Osteocyte (in vitro differentiated cells): ENCODE results near the gene IRS2. TPM values are rescaled to one million over a fixed set of nuclear protein-coding genes. Genes with fewer than 3 reads are reported as not detected.

Experiments
- DNase-seq: peaks from one replicate; pipeline ENCODE4 v3.0.0; 2021; ENCODE audit warnings: mixed read lengths; ENCODE audit not compliant: unreplicated experiment; ENCODE audit errors: extremely low spot score
- H3K27ac Mint-ChIP-seq: one replicate; pipeline ENCODE4 v1.8.0; 2021; ENCODE audit warnings: mild to moderate bottlenecking, mixed read lengths; ENCODE audit not compliant: unreplicated experiment
- H3K27me3 Mint-ChIP-seq: one replicate; pipeline ENCODE4 v1.8.0; 2021; ENCODE audit warnings: mixed read lengths; ENCODE audit not compliant: unreplicated experiment
- H3K36me3 Mint-ChIP-seq: one replicate; pipeline ENCODE4 v1.8.0; 2021; ENCODE audit warnings: mixed read lengths; ENCODE audit not compliant: unreplicated experiment
- H3K4me1 Mint-ChIP-seq: one replicate; pipeline ENCODE4 v1.8.0; 2021; ENCODE audit warnings: mixed read lengths; ENCODE audit not compliant: unreplicated experiment
- H3K4me3 Mint-ChIP-seq: one replicate; pipeline ENCODE4 v1.8.0; 2021; ENCODE audit warnings: mild to moderate bottlenecking, moderate library complexity, mixed read lengths; ENCODE audit not compliant: unreplicated experiment
- H3K9me3 Mint-ChIP-seq: one replicate; pipeline ENCODE4 v1.8.0; 2021; ENCODE audit warnings: mixed read lengths; ENCODE audit not compliant: unreplicated experiment
- CTCF ChIP-seq: fragments of 200-600 bp; sonication (generic); IDR thresholded peaks from 2 replicates; pipeline ENCODE4 v1.5.0; 2021; ENCODE audit warnings: antibody characterized with exemption, mild to moderate bottlenecking, moderate library complexity
- total RNA-seq: library from RNA; stranded (reverse); gene quantifications from 2 replicates; pipeline ENCODE4 v1.2.1, GENCODE V29; 2021

Gene IRS2
- total RNA-seq, 1 donor from 2014 or later: 52.3 TPM

GRCh38 chr13:109762791-109763190, 23.6 kb downstream of the IRS2 start:
- Mint-ChIP-seq H3K36me3 (peaks cover 4% of the 10 kb centered on the region), H3K27ac (no peak overlapping the region), H3K4me3 (no peak overlapping the region), H3K4me1 (peaks cover 67% of the 10 kb centered on the region), H3K9me3 (no peaks in the 10 kb centered on the region), H3K27me3 (no peaks in the 10 kb centered on the region)
- no peak for TF ChIP-seq CTCF
- peak; percentile 36 for DNase-seq

- DNase-seq: no peak
- Mint-ChIP-seq H3K4me1 (peaks cover 69% of the 10 kb centered on the region), H3K27ac (peak overlapping the region; percentile 19), H3K4me3 (no peak overlapping the region), H3K9me3 (no peaks in the 10 kb centered on the region), H3K27me3 (no peaks in the 10 kb centered on the region), H3K36me3 (peaks cover 5% of the 10 kb centered on the region)
- no peak for TF ChIP-seq CTCF
Measured at GRCh38 chr13:109761695-109762094, 24.7 kb downstream of the IRS2 start.

GRCh38 chr13:109760951-109761350, 25.4 kb downstream of the IRS2 start:
- H3K27me3 Mint-ChIP-seq: no peaks in the 10 kb centered on the region
- H3K36me3 Mint-ChIP-seq: peaks cover 12% of the 10 kb centered on the region
- H3K4me3 Mint-ChIP-seq: no peak overlapping the region
- no peak overlapping the region for H3K27ac Mint-ChIP-seq
- DNase-seq: peak; percentile 46
- peaks cover 75% of the 10 kb centered on the region for H3K4me1 Mint-ChIP-seq
- H3K9me3 Mint-ChIP-seq: no peaks in the 10 kb centered on the region
- TF ChIP-seq CTCF: no peak

GRCh38 chr13:109760402-109760801, 26.0 kb downstream of the IRS2 start:
- Mint-ChIP-seq H3K4me3 (no peak overlapping the region), H3K36me3 (peaks cover 17% of the 10 kb centered on the region), H3K9me3 (no peaks in the 10 kb centered on the region), H3K27ac (no peak overlapping the region), H3K4me1 (peaks cover 77% of the 10 kb centered on the region), H3K27me3 (no peaks in the 10 kb centered on the region)
- DNase-seq: peak; percentile 11
- TF ChIP-seq CTCF: no peak

GRCh38 chr13:109759609-109760008, 26.8 kb downstream of the IRS2 start:
- no peak for DNase-seq
- H3K36me3 Mint-ChIP-seq: peaks cover 24% of the 10 kb centered on the region
- no peak for TF ChIP-seq CTCF
- peaks cover 70% of the 10 kb centered on the region for H3K4me1 Mint-ChIP-seq
- H3K9me3 Mint-ChIP-seq: no peaks in the 10 kb centered on the region
- H3K4me3 Mint-ChIP-seq: no peak overlapping the region
- no peaks in the 10 kb centered on the region for H3K27me3 Mint-ChIP-seq
- H3K27ac Mint-ChIP-seq: peak overlapping the region; percentile 33
